ENCODE results near the gene PIEZO1. TPM values are rescaled to one million over a fixed set of nuclear protein-coding genes. Genes with fewer than 3 reads are reported as not detected.

PIEZO1 gene
- total and polyA plus RNA-seq, 9 of the 15 experiments (the other 6 are each of a cell fraction or from before 2014, with no cell fraction given) = 3.6 to 432 (median 131) TPM

GRCh38 chr16:88784074-88784855 is 755 bp downstream of the PIEZO1 start:
- in situ Hi-C loops (cut with MboI) = no loop called here
- H3K36me3 ChIP-seq (ENCODE audit: control insufficient read depth, insufficient read depth, low read length) = peaks cover 24% of the 10 kb centered on the region
- under 1% methylated on average over 63 of the region's 74 CpGs for WGBS (ENCODE audit: insufficient coverage, low coverage, missing lambda C conversion rate)
- peaks cover 5% of the 10 kb centered on the region for H3K9me1 ChIP-seq (ENCODE audit: control insufficient read depth, insufficient read depth, low read length)
- ATAC-seq (peak; percentile 60), FAIRE-seq (no peak), DNase-seq (ENCODE audit: extremely low read depth in 1 of 4, low spot score in 3 of 4) (peak; percentile 76 to 79 (median 77))
- no peaks in the 10 kb centered on the region for H3K27me3 ChIP-seq (ENCODE audit: control insufficient read depth in 2 of 2, insufficient read depth in 2 of 2, low read length in 2 of 2)
- peaks cover 38 to 70% of the 10 kb centered on the region in 2 experiments for H3K4me1 ChIP-seq (replicated peaks in 1 of 2; ENCODE audit: control insufficient read depth in 2 of 2, insufficient read depth in 2 of 2, low read length in 2 of 2)
- peak overlapping the region; percentile 93 for H3K27ac ChIP-seq (ENCODE audit: extremely low read depth, low read depth, low read length)
- POLR2A ChIA-PET = interaction anchor here (0.5 to 7.0 kb wide), 12 partner anchors 8 to 723 kb away, joined by 3 to 124 read pairs (median 4); partner anchors contain the start of gene APRT
- BruUV-seq (replicated peaks) = no TSS peak
- intact Hi-C loops (cut with micrococcal nuclease) = loop anchor here (2.0 kb wide), 2 partner anchors 13 to 47 kb away; no protein-coding TSS in a partner anchor
- peak overlapping the region; percentile 90 to 99 for H3K9ac ChIP-seq (ENCODE audit: insufficient read depth in 1 of 2, low read depth in 2 of 2, low read length in 2 of 2)
- peaks cover 65% of the 10 kb centered on the region for H3K79me2 ChIP-seq (ENCODE audit: control insufficient read depth, insufficient read depth, low read length)
- H2AFZ ChIP-seq (ENCODE audit: low read depth, low read length) = no peak overlapping the region
- CTCF ChIA-PET (ENCODE audit: low intra/inter-chr PET ratio) = interaction anchor here (0.6 to 3.3 kb wide), 5 partner anchors 28 to 524 kb away, joined by 3 to 51 read pairs (median 5); no protein-coding TSS in a partner anchor
- H3K9me3 ChIP-seq (replicated peaks; ENCODE audit: control insufficient read depth, insufficient read depth, low read depth, low read length) = no peaks in the 10 kb centered on the region
- peak overlapping the region; percentile 70 for H3K4me3 ChIP-seq
- H3K4me2 ChIP-seq (ENCODE audit: insufficient read depth, low read length) = peak overlapping the region; percentile 78
- H4K20me1 ChIP-seq (replicated peaks; ENCODE audit: control insufficient read depth, insufficient read depth, low read length) = peaks cover 26% of the 10 kb centered on the region; the same call in 1 of the 2 replicates
- TF ChIP-seq ZNF232 (CRISPR knock-in tag; IDR thresholded peaks at IDR 0.05) = peak; percentile 73; the same call in 1 of the 2 replicates
- TF ChIP-seq JUND (IDR thresholded peaks at IDR 0.05; ENCODE audit: borderline replicate concordance, low read depth, low read length) = 0 out of 2 replicates have a peak, but pooled peaks have one; percentile 3
- no peak; the same call in 2 of the 3 replicates for TF ChIP-seq JUND (tag; IDR thresholded peaks at IDR 0.05; ENCODE audit: borderline replicate concordance, low read depth, low read length)
- TF ChIP-seq PRPF4 (IDR thresholded peaks at IDR 0.05; ENCODE audit: insufficient read depth, low read depth, low read length, poor library complexity, severe bottlenecking) = peak; percentile 45
- 0 out of 4 replicates have a peak, but pooled peaks of 1 of the 2 experiments have one; percentile 7 for TF ChIP-seq HDAC1 (IDR thresholded peaks at IDR 0.05)
- TF ChIP-seq REST (IDR thresholded peaks at IDR 0.05; ENCODE audit: borderline replicate concordance) = peak; percentile 45
- TF ChIP-seq REST (CRISPR knock-in tag; IDR thresholded peaks at IDR 0.05; ENCODE audit: low read depth) = no peak
- TF ChIP-seq MLLT1 (IDR thresholded peaks at IDR 0.05) = peak; percentile 44 to 45; a peak in 1 of 4 replicates
- no peak for TF ChIP-seq RHOXF2B (CRISPR knock-in tag; conservative IDR thresholded peaks at IDR 0.05)
- peak; percentile 44; the same call in 1 of the 2 replicates for TF ChIP-seq SAFB (IDR thresholded peaks at IDR 0.05; ENCODE audit: borderline replicate concordance, low read depth, low read length)
- peak in 1 of 2 experiments; percentile 23; a peak in 1 of 4 replicates for TF ChIP-seq KDM4B (IDR thresholded peaks at IDR 0.05; ENCODE audit: borderline replicate concordance in 2 of 2, low read depth in 1 of 2)
